Stimulated activated CD4-positive, alpha-beta T cell treated with anti-CD3 and anti-CD28 coated beads, TNF-alpha, amount 100 ng/mL, for 4 hours (primary cell): ENCODE measurements around the gene TRIM71.
"Not testable (repeated sequence)": the region's sequence is repeated elsewhere in the genome, so short reads cannot be mapped to it uniquely, and the experiment has no call there.

ENCODE experiments used
- DNase-seq, 3 experiments: peaks; one replicate each; pipeline ENCODE4 v3.0.0-alpha.2; 2020; ENCODE audit warnings: low read depth in 3 of 3

The TRIM71 gene

DNA sequence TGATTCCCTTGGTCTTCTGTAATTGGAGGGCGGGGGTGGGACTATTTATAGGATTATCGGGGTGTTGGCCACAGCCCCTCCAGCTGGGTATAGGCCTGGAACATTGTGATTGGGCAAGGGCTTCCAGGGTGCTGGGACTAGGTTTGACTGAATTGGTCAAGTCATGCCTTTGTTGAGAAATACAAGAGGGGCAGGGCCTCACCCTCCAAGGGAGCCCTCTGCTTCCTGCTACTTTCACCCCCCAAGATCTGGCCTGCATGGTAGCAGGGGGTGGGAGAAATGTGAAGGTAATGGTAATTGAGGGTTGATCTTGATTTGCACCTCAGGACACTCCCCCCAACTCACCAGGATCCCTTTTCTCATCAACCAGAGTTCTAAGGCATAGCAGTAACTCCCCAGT is 25.2 kb downstream of the TRIM71 start:
- DNase-seq, result no peak

DNA sequence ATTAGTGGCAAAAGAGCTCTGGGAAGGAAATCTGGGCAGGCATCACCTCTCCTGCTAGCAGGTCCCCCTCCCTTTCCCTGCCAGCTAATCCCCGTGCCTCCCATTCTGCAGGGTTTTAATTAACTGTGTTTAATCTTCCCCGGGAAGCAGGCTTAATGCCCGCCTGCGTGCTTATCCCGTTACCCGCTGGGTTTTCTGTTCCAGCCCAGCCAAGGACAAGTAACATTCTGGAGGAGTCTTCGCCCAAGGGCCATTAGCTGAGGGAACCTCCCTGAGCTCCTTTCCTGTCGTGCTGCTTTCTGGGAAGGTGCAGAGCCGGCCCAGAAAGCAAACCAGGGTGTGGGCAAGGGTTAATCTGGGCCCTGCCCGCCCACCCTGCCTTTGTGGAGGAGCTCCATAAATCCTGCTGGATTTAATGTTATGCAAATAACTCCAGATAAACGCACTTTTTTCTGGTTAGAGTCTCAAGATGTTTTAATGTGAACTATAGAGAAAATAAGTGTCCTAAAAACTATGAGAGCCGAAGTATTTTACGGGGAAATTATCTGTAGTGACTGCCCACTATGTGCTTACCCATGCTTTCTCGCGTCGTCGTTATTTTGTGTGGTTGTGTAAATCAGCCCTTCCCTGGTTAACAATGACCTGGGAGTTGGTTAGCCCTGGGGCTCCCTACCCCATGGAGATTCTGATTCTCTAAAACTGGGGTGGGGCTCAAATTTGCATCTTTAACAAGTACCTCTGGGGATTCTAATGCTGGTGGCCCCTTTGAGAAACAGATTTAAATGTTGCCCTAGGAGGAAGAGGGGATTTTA is 25.9 kb downstream of the TRIM71 start:
- DNase-seq, result no peak

DNA sequence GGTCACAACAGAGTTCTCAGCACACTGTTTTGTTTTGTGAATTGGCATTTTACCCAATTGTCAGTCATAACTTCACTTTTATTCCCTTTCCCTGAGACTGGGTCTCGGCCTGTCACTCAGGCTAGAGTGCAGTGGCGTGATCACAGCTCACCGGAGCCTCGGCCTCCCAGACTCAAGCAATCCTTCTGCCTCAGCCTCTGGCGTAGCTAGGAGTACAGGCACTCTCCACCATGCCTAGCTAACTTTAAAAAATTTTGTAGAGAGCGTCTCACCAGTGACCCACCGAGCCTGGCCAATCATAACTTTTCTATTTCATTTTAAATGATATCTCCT is 26.5 kb downstream of the TRIM71 start:
- no peak for DNase-seq

DNA sequence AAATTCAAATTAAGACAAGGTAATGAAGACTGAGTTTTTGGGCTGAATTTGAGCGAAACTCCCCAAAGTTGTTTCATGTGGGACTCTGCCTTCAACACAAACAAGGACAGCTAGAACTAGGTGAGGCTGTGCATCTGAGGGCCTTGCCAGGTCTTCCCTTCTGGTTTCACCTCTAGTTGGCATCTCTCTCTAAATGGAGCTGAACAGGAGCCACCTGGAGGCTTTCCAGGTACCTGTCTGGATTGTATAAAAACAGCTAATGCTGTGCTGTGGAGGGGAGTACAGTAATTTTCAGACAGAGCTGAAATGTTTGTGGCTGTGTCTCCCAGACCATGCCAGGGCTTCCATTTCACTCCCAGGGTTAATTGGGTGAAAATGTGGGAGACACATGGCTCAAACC is 27.1 kb downstream of the TRIM71 start:
- DNase-seq, result no peak

DNA sequence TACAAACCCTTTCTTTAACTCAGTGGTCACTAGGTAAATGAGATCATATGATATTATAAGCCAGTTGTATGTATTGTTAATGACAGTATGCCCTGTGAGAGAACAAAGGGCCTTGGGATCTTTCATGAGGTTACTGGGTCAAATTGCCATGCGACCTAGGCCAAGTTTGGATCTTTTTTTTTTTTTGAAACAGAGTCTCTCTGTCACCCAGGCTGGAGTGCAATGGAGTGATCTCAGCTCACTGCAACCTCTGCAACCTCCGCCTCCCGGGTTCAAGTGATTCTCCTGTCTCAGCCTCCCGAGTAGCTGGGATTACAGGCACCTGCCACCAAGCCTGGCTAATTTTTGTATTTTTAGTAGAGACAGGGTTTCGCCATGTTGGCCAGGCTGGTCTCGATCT is 27.7 kb downstream of the TRIM71 start:
- not testable (repeated sequence) for DNase-seq

DNA sequence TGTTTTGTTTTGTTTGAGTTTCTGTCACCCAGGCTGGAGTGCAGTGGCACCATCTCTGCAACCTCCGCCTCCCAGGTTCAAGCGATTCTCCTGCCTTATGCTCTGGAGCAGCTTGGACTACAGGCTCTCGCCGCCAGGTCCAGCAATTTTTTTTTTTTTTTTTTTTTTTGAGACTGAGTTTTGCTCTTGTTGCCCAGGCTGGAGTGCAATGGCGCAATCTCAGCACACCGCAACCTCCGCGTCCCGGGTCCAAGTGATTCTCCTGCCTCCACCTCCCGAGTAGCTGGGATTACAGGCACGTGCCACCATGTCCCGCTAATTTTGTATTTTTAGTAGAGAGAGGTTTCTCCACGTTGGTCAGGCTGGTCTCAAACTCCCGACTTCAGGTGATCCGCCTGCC is 29.2 kb downstream of the TRIM71 start:
- not testable (repeated sequence) for DNase-seq

DNA sequence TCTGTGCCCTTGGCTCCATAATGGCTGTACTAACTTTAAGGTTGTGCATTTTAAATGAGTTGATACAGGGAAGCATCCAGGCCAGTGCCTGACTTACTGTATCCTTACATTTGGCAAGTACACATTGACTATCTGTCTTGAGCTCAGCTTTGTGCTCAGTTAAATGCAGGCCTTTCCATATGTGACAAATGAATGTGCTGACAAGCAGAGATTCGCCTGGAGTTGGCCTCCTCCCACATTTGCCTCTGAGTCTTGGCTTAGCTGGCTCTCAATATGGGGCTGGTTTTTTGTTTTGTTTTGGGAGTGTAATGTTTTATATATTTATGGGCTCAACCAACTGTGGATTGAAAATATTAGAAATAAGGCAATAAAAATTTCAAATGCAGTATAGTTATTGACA is 29.7 kb downstream of the TRIM71 start:
- no peak for DNase-seq

DNA sequence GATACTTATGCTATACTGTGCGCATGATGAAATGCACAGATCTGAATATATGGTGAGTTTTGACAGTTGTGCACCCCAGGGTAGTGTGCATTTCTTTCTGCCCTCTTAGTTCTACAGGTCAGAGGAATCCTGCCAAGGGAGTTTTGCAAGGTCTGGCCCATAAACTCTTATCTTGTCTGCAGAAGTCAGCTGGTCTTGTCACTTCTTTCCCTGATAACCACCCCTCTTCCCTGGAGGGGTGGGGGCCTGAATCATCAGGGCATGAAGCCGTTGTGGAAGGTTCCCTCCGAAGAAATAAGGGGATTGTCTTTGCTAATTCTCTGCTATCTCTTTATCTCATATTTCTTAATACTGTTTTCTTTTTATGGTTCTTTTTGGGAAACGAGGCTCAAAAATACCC is 30.4 kb downstream of the TRIM71 start:
- no peak for DNase-seq

DNA sequence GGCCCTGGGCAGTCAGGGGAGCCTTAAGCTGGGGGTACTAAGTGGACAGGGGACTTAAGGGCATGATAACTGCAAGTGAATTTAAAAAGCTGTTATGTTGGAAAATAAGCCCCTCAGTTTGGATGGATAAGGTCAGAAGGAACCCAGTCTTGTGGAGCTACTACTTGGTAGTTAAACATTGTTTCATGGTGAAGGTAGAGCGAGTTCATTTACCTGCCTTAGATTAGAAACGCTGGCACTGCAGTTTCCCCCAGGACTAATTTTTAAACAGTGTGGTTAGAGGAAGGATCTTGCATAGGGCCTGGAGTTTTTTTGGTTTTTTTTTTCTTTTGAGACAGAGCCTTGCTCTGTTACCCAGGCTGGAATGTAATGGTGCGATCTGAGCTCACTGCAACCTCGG is 31.2 kb downstream of the TRIM71 start:
- no peak for DNase-seq

DNA sequence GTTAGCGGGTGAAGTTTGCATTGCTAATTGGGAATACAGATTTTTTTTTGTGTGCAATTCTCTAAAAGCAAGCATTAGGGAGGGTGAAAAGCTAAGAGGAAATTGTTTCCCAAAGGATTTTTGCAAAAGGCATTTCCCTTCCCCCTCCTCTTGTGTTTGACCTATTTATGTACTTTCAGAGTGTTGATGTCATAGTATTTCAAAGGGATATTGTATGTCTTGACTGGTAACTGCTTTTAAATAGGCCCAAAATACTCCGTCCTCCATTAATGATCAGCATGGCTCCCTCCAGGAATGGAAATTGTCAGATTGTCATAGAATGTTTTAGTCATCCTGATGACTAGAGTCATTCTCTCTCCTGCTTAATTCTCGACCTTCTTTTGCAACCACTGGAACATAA is 32.4 kb downstream of the TRIM71 start:
- DNase-seq, result no peak

DNA sequence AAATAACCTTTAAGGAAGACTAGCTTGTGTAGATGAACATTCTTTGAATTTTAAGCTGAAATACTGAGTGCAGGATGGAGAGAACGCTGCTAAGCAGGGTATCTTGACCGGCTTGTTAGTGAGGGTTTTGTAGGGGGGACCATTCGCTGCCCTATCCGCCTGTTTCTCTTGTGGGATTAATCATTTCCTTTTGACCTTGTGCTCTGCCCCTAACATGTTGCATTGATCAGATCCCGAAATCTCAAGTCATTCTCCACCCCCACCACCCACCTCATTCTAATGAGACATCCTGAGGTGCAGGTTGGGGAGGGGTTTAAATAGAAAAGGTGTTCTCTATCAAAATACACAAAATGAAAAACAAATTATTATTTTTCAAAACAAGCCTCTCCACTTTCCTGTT is 32.8 kb downstream of the TRIM71 start:
- no peak for DNase-seq

DNA sequence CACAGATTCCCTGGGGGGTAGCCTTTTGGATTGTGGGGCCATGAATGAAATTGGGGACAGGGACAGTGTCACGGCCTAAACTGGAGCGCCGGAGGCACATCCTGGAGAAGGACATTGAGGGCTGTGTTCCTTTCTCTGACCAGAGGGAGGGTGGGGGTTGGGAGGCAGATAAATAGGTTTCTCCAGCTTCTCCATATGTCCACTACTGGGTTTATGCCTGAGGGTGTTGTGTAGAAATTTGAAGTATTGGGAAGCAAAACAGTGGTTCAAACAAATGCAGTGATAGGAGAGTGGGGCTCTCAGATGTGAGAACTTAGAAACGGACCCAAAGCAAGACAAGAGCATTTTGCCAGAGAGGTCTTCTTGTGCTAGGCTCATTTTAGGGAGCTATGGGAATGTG is 34.3 kb downstream of the TRIM71 start:
- DNase-seq, result no peak

DNA sequence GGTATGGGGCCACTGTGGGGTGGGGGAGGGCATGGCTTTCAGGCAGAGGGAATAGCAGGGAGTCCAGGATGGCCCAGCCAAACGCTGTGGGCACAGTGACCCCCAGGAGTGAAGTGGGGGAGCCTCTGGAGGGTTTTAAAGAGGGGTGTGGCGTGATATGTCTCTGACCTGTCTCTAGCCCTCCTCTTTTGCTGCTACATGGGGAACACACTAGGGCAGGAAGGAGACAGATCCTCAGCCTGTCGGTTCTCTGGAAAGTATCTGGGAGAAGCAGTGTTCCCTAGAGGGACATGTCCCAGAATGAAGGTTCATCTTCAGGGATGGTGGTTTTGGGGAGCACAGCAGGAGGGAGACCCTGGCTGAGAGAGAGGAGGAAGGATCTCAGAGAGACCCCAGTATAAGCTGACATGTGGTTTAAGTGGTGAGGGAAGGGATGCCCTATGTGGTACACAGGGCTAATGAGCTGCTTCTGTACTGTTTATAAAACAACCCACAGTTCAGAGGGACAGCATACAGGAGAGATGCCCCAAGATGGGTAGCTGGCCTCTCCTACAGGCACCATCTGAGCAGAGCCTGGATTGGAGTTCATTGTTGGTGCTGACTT is 37.7 kb downstream of the TRIM71 start:
- DNase-seq, result no peak

DNA sequence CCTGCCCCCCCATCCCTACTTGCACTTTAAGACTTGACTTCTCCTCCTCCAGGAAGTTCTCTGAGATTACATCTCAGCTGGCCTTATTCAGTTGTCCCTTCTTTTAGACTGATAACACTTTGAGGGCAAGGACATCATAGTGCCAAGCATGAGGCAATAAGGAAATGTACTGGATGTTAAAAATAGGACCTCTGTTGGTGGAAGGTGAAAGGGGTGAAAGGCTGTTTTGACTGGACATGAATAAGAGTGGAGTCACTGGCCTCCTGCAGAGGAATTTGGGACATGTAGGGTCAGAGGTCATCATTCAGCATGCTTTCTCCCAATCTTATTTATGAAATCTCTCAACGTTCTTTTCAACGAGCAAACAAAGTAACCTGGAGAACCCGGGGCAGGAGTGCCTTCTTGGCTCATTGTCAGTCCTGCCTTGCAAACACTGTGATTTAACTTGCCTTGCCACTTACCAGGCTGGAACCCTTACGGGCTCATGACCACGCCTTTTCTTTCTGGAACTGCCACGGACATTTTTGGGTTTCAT is 38.6 kb downstream of the TRIM71 start:
- DNase-seq, result no peak

DNA sequence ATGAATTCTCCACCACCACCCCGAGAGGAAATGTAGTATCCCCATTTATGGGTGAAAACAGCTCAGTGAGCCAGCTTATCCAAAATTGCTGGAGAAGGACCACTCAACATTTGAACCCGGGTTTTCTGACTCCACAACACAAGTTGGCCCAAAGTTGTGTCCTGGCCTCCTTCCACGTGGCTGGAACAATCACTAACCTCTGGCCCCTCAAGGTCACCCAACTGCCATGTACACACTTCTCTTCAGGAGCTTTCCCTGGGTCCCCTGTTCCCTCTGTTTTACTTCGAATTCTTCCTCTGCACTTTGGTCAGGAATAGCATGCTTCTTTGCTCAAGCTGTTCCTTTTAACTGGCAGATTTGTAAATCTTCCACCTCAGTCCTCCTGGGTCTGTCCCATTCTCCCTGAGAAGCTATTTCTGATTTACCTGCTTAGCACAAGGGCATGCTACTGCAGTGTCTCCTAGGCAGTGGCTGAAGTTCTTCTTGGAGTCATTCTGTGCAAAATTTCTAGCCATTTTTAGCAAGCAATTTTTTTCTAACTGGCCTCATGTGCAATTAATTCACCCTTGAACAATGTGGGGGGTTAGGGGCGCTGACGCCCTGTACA is 39.2 kb downstream of the TRIM71 start:
- DNase-seq, result no peak

DNA sequence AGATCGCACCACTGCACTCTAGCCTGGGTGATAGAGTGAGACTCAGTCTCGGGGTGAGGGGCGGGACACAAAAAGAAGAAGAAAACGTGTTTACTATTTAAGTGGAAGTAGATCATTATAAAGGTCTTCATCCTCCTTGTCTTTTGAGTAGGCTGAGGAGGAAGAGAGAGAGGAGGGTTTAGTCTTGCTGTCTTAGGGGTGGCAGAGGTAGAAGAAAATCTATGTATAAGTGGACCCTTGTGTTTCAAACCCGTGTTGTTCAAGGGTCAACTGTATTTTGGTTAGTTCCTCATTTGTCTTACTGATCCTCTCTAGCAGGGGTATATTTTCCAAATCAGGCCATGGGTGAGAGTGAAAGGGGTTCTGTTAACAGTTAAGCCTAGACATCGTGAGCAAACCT is 40.1 kb downstream of the TRIM71 start:
- no peak for DNase-seq

DNA sequence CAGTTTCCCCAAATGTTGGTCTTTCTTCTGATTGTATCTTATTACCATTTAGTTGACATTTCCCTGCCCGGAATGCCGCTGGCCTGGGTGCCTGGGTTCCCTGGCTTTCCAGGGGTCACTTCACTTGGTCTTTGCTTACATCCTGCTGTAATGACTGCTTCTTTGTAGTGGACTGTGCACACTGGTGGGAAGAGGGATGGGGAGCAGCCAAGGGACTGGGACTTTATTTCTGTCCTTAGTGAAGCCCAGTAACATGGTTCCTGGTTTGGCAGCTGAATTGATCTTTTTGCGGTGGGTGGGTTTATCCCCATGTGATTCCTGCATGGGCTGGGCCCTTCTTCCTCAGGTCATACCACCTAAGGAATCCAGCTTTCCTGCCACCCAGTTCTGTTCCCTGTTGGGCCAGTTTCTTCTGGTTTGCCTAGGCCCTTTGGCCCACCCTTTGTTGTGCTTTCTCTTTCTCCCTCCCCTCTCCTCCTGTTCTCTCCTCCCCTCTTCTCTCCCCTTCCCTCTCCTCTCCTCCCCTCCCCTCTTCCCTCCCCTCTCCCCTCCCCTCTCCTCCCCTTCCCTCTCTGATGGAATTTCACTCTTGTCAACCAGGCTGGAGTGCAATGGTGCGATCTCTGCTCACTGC is 41.9 kb downstream of the TRIM71 start:
- no peak for DNase-seq

DNA sequence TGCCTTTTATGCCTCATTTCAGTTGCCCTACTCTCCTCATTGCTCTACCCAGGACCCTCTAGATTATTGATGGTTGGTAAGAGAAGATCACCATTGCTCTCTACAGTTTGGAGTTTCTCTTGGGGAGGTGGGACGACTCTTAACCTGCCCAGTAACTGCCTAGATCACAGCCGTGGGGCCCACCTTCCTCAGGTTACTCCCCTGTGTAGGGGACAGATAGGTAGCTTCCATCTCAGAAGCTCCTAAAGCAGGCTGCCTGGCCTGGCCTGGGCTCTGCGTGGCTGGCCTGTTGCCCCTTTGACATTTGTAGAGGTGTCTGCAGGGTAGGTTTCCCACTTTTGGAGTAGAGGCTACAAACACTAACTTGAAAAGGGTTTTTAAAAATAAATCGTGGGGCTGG is 42.7 kb downstream of the TRIM71 start:
- no peak for DNase-seq

DNA sequence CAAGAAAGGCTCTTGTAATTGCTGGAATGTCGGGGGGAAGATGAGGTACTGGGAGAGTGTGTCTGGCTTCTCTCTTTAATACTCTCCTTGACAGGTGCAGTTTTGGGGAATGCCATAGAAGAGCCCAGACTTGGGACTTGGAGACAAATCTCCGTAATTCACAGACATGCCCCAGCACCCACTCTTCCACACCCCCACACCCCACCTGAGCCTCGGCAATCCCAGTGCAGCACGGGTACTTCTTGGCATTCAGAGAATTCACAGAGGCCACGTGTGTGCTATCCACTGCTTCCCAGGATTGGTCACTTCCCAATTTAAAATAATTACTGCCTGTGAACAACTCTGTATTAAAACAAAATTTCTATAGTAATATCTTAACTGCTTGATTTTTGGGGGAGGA is 43.9 kb downstream of the TRIM71 start:
- DNase-seq, result no peak

DNA sequence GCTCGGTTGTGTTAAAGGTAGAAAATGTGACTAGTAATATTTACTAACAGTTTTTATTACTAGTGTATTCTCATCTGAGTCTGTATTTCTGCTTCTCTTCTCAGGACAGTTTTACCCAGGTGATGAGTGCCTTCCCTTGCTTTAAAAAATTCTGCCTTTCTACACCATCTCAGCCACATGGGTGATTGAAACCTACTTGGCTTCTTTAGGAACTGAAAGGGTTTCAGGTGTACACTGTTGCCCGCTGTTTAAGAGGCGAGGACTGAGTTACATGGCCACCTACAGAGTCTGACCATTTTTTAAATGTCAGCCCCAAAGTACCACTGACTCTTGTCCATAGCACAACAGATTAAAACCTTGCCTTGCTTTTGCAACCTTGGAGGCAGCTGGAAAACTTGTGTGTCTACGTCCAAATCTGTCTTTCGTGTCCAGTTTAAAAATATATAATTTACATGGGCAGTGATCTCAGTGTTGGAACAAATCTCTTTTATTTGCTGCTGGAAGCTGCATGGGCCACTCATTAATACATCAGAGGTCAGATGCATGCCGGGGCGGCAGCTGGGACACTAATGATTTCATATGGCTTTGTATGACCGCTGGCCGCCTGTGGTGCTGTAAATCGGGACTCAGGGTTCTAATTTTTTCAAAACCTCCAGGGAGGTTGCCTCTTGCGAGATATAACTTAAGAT is 44.6 kb downstream of the TRIM71 start:
- no peak for DNase-seq

DNA sequence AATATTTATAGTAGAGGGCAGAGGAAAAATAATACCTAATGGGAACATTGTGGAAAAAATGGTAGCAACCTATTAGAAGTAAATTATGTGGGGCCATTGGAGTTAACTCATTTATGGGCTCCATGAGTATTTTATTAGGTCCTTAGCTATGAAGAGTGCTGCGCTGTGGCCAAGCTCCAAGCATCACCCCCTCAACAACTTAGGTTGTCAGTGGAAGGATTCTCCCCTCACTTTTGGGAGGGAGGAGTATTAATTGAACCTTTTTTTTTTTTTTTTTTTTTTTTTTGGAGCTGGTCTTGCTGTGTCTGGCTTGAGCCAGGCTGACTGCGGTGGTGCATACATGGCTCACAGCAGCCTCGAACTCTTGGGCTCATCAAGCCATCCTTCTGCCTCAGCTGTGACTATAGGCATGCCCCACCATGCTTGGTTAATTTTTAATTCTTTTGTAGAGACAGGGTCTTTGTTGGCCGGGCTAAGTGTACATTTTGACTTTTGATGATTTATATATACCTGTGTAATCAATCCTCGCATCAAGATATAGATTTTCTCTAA is 45.2 kb downstream of the TRIM71 start:
- no peak for DNase-seq

DNA sequence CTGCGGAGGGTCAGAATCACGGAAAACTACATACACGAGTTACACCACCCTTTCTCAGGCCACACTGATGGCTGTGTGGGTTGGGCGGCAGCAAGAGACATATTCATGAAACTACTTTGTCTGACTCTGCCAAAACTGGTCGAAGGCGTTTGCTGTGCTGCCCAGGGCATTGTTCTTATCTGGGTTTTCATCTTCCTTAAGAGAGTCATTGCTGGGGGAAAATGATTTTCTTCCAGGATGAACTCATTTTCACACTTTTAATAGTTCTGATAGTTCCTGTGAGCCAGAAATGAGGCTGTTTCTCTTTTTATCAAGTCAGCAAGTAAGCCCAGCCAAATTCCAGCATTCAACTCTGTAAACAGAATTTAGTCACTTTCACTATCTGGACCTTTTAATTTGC is 47.6 kb downstream of the TRIM71 start:
- DNase-seq, result no peak
